Hematopoietic multipotent progenitor cell treated with erythropoietin and hydrocortisone succinate and interleukin-3 and kit ligand, for 6 days (in vitro differentiated cells): ENCODE data around the gene SORCS2.

Experiments
- DNase-seq: peaks from one replicate; pipeline ENCODE4 v3.0.0-alpha.2; 2015

SORCS2 gene

GRCh38 chr4:7522452-7523220 lies 330.3 kb downstream of the SORCS2 start:
- no peak for DNase-seq

- DNase-seq: no peak
Observed at GRCh38 chr4:7523526-7523925, 331.2 kb downstream of the SORCS2 start.

DNA sequence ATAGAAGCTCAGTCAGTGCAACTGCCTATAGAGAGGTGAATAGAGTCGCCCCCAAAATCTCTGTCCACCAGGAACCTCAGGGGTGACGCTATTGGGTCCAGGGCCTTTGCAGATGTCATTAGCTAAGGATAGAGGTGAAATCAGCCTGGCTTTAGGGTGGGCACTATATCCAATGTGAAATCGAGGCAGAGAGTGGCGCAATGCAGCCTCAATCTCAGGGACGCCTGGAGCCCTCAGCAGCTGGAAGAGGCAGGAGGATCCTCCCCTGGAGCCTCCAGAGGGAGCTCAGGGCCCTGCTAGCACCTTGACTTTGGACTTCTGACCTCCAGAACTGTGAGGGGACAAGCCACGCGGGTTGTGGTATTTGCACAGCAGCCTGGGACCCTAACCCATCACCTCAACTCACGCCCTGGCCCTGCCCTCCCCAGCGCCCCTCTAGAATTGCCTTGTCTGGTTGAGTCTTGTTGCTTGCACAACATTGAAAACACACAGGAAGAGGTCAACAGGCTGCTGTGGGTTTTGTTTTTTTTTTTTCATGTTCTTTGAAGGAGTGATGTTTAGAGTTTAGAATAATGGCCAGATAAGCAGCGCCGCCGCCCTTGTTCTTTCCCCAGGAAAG lies 331.8 kb downstream of the SORCS2 start:
- peak; percentile 18 for DNase-seq

GRCh38 chr4:7524843-7525242 lies 332.5 kb downstream of the SORCS2 start:
- DNase-seq: no peak

GRCh38 chr4:7526491-7526890 lies 334.2 kb downstream of the SORCS2 start:
- DNase-seq: no peak

- no peak for DNase-seq
Observed at GRCh38 chr4:7526929-7527535, 334.7 kb downstream of the SORCS2 start.

GRCh38 chr4:7529368-7530080 lies 337.2 kb downstream of the SORCS2 start:
- no peak for DNase-seq

GRCh38 chr4:7530082-7530481 lies 337.7 kb downstream of the SORCS2 start:
- no peak for DNase-seq

DNA sequence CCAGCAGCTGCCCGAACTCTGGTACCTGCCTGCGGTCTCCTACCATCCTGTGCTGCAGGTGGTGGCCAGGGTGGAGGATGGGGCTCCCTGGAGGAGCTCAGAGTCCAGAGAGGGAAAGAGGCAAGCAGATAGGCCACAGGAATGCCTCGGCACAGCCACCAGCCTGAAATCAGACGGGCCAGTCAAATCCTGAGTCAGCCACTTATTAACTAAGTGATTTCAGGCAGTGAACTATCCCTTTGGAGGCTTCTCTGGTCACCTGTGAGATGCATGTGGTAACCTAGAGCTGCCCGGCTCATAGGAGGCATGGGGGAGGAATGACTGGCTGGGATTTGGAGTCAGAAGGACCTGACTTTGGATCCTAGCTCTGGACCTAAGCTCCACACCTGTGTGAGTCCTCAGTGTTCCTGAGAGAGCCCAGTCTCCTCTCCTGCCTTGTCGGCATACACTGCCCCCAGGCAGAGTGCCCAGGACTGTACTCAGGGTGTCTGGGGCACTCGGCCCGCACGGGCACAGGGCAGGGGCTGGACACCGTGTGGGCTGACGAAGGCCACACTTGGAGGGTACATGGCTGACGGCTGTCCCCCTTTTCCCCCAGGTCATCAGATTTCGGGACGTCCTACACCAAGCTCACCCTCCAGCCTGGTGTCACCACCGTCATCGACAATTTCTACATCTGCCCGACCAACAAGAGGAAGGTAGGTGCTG lies 338.7 kb downstream of the SORCS2 start:
- DNase-seq: no peak

- DNase-seq: no peak
Observed at GRCh38 chr4:7531640-7531994, 339.3 kb downstream of the SORCS2 start.

DNA sequence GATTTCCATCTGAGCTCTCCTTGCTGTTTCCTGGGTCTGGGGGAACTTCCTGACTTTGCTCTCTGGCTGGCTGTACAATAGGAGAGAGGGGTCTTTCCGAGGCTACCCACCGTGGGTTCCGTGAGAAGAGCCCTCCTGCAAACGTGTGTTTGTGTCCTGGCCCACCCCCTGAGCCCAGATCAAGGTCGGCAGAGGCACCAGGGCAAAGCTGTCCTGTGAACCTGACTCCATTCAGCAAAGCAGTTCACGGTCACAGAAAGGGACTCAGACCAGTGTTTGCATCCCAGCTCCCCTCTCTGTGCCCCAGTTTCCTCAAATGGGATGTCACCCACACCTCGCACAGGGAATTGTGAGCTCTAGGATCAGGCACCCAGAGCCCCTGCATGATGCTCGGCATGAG lies 339.7 kb downstream of the SORCS2 start:
- DNase-seq: no peak

- no peak for DNase-seq
Observed at GRCh38 chr4:7533267-7533666, 340.9 kb downstream of the SORCS2 start.

DNA sequence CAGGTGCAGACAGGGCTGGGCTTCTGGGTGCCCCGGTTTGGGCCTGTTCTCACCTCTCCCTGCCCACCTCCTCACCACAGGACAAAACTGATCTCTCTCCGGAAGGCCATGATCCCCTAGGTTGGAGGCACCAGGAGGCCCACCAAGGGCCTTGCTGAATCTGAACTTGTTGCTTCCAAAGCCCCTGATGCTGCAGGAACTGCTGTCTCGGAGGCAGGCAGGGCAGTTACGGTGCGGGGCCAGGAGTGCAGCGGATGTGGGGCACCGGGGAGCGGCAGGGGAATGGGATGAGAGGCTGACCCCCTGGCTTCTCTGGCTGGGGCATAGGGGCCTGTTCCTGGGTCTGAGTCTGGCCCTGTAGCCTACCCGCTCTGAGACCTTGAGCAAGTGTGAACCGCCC lies 342.8 kb downstream of the SORCS2 start:
- no peak for DNase-seq

DNA sequence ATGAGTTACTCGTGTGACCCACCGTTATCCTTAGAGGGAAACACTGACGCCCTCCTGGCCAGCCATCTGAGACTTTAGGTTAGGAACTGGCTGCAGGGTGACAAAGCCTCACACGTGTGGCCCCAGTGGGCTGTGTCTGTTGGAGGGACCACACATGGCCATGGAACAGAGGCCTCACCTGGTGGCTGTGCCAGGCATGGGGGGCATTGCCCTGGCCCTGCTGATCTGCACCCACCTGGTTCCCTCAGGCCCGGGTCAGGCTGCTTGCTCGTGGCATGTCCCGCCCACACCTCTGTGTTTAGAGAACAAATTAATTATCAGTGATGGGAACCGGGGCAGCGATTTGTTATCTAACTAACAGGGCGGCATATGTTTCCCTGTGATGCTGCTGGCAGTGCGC lies 343.3 kb downstream of the SORCS2 start:
- DNase-seq: no peak

DNA sequence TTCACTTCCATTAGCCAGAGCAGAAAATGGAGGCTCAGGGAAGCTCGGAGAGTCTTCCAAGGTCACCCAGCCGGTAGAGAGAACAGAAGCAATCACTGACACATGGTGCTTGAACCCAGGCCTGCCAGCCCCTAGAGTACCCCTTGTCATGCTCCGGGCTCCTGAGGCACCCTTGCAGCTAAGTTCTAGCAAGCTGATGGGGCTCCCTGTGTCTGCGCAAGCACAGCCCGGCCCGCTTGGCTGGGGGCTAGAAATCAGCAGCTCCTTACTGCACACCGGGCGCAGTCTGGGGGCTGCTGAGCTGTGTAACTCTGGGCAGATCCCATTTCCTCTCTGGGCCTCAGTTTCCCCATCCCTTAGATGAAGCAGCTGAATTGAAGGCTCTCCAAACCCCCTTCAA lies 344.5 kb downstream of the SORCS2 start:
- DNase-seq: no peak

DNA sequence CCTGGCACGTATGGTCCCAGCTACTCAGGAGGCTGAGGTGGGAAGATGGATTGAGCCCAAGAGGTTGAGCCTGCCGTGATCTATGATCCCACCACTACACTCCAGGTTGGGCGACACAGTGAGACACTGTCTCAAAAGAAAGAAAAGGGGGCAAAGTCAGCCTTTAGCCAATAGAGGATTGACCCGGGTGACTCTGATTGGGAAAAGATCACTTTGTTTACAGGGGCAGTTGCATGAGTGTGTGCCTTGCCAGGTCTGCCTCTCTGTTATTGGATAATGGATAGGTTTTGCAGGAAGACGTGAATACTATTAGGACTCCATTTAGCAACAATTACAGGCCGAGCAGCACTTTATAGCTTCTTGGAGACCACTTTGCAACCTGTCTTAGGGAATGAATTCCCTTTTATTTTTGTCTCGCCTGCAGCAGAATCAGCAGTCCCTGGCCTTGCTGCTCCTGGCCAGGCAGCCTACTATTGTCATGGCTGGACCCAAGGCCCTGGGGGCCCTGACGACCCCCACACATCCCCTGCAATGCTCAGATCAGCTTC lies 345.6 kb downstream of the SORCS2 start:
- DNase-seq: no peak

DNA sequence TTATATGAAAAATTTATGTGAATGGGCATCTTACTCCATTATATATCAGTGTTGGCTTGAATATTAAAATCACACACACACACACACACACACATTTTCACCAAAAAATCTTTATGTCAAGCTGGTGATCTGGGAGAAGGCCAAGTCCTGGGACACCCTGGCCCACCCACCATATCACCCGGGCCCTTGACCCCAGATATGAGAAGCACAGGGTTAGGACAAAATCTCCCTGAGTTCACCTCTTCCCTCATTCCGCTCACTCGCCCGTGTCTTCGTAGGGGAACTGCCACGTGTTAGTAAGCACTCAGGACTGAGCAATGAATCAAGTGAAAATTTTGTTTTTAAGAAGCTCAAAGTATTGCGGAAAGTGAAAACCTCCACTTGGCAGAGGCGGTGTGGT lies 346.2 kb downstream of the SORCS2 start:
- DNase-seq: no peak

DNA sequence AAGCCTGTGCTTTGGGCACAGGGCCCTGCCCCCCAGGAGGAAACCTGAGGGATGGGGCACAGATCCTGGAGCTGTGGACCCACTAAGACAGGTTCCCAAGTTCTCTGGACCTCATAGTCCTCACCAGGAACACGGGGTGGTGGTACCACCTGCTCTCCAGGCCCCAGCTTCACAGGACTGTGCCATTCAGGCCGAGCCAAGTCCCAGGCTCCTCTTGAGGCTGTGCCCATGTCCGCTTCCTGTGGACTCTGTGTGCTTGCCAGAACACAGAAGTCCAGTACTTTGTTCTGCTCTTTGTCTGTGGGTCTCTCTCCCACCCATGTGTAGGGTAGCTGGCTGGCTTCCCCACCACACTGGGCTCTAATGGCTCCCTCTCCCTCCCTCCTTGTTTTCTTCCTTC lies 346.8 kb downstream of the SORCS2 start:
- no peak for DNase-seq

GRCh38 chr4:7539659-7540058 lies 347.3 kb downstream of the SORCS2 start:
- DNase-seq: peak; percentile 30

GRCh38 chr4:7540206-7540605 lies 347.9 kb downstream of the SORCS2 start:
- no peak for DNase-seq

DNA sequence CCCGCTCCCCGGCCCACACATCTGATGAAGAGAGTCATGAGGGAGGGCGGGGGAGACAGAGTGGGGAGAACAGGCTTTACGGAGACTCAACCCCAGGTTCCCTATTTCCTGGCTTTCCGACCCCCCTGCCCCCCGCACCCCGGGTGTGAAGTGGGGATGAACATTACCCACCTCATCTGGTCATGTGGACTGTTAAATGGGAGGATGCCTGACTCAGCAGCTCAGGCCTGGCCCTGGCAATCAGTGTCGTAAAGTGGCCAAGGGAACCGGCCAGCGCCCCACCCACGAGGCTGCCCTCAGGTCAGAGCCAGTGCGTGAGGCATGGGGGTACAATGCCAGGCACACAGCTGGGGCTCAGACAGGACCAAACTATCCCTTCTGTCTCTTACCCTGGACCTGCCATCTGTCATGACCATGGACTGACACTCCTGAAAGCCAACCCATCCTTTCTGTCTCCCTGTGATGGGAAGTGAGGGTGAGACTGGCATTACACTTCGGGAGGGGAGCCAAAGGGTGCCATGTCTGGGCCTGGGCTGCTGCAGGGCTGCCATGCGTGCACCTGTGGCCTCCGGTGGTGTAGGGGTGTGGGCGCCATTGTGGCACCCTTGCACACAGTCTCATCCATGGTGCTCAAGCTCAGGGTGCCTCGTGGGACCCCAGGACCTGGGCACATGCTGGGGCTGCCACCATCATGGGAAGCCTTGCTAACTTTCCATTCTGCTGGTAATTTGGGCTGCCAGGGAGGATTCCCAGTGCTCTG lies 348.5 kb downstream of the SORCS2 start:
- no peak for DNase-seq

DNA sequence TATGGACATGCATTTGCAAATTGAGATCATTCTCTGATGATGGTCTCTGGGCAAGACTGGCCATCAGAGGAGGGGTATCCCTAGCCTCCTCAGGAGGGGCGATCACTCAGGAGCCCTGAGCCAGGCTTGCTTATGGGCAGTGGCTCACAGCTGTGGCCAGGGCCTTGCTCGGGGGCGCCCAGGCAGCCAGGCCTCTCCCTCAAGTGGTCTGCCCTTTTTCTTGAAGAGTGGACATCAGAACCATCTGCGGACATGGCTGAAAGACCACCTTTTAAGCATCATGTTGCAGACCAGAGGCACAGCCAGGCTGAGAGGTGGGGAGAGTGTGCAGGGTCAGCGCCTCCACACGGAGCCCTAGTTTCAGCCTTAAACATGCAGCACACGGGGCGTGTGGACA lies 349.1 kb downstream of the SORCS2 start:
- DNase-seq: no peak
